ENCODE results near the gene TCTN2. TPM values are rescaled to one million over a fixed set of nuclear protein-coding genes. Genes with fewer than 3 reads are reported as not detected.

The TCTN2 gene
- total RNA-seq, 1 experiment from 2014 or later = 9.6 TPM

GRCh38 chr12:123683964-123684363 is 13.1 kb downstream of the TCTN2 start:
- TF ChIP-seq EZH2 (IDR thresholded peaks at IDR 0.05; ENCODE audit: borderline replicate concordance, low read depth, low read length, poor library complexity, severe bottlenecking) (no peak), CTCF (conservative IDR thresholded peaks at IDR 0.05; ENCODE audit: low read depth, low read length) (no peak)
- ChIA-PET POLR2A (ENCODE audit: low non-redundant PET) (no interaction called here), CTCF (no interaction called here)

GRCh38 chr12:123686636-123687190 is 15.8 kb downstream of the TCTN2 start:
- POLR2A ChIA-PET (ENCODE audit: low non-redundant PET) = no interaction called here
- BruUV-seq (replicated peaks) = no TSS peak

More at GRCh38 chr12:123683964-123684363, 13.1 kb downstream of the TCTN2 start:
- no peaks in the 10 kb centered on the region for H3K27me3 ChIP-seq (replicated peaks; ENCODE audit: insufficient read depth, low read depth, low read length, poor library complexity)
- DNase-seq (ENCODE audit: low spot score) = no peak
- no peak overlapping the region for H3K27ac ChIP-seq (ENCODE audit: low read depth, low read length, poor library complexity, severe bottlenecking)
- no peak overlapping the region for H3K4me3 ChIP-seq (ENCODE audit: low read depth, low read length, poor library complexity, severe bottlenecking)
- no peaks in the 10 kb centered on the region for H3K4me1 ChIP-seq (ENCODE audit: insufficient read depth, low read length, poor library complexity, severe bottlenecking)
- intact Hi-C loops (cut with micrococcal nuclease; ENCODE audit: unreplicated experiment) = no loop called here
- no peaks in the 10 kb centered on the region for H3K9me3 ChIP-seq (ENCODE audit: low read depth, low read length, poor library complexity, severe bottlenecking)
- no TSS peak for BruUV-seq (replicated peaks)
- peaks cover 2% of the 10 kb centered on the region for H3K36me3 ChIP-seq (ENCODE audit: insufficient read depth, low read length, poor library complexity, severe bottlenecking)

GRCh38 chr12:123690191-123690840 is 19.4 kb downstream of the TCTN2 start:
- Histone ChIP-seq H3K27ac (ENCODE audit: low read depth, low read length, poor library complexity, severe bottlenecking) (no peak overlapping the region), H3K4me3 (ENCODE audit: low read depth, low read length, poor library complexity, severe bottlenecking) (no peak overlapping the region), H3K9me3 (ENCODE audit: low read depth, low read length, poor library complexity, severe bottlenecking) (no peaks in the 10 kb centered on the region), H3K27me3 (replicated peaks; ENCODE audit: insufficient read depth, low read depth, low read length, poor library complexity) (no peaks in the 10 kb centered on the region), H3K4me1 (ENCODE audit: insufficient read depth, low read length, poor library complexity, severe bottlenecking) (no peaks in the 10 kb centered on the region), H3K36me3 (ENCODE audit: insufficient read depth, low read length, poor library complexity, severe bottlenecking) (no peaks in the 10 kb centered on the region)
- TF ChIP-seq EZH2 (IDR thresholded peaks at IDR 0.05; ENCODE audit: borderline replicate concordance, low read depth, low read length, poor library complexity, severe bottlenecking) (no peak), CTCF (conservative IDR thresholded peaks at IDR 0.05; ENCODE audit: low read depth, low read length) (no peak)
- intact Hi-C loops (cut with micrococcal nuclease; ENCODE audit: unreplicated experiment) = no loop called here
- no TSS peak for BruUV-seq (replicated peaks)
- ChIA-PET POLR2A (ENCODE audit: low non-redundant PET) (no interaction called here), CTCF (no interaction called here)
- DNase-seq (ENCODE audit: low spot score) = no peak

More at GRCh38 chr12:123686636-123687190, 15.8 kb downstream of the TCTN2 start:
- H3K36me3 ChIP-seq (ENCODE audit: insufficient read depth, low read length, poor library complexity, severe bottlenecking) = no peaks in the 10 kb centered on the region
- no peak for DNase-seq (ENCODE audit: low spot score)
- H3K27ac ChIP-seq (ENCODE audit: low read depth, low read length, poor library complexity, severe bottlenecking) = no peak overlapping the region
- intact Hi-C loops (cut with micrococcal nuclease; ENCODE audit: unreplicated experiment) = no loop called here
- no peaks in the 10 kb centered on the region for H3K9me3 ChIP-seq (ENCODE audit: low read depth, low read length, poor library complexity, severe bottlenecking)
- H3K27me3 ChIP-seq (replicated peaks; ENCODE audit: insufficient read depth, low read depth, low read length, poor library complexity) = no peaks in the 10 kb centered on the region
- no peak for TF ChIP-seq CTCF (conservative IDR thresholded peaks at IDR 0.05; ENCODE audit: low read depth, low read length)
- no peak for TF ChIP-seq EZH2 (IDR thresholded peaks at IDR 0.05; ENCODE audit: borderline replicate concordance, low read depth, low read length, poor library complexity, severe bottlenecking)
- H3K4me3 ChIP-seq (ENCODE audit: low read depth, low read length, poor library complexity, severe bottlenecking) = no peak overlapping the region
- CTCF ChIA-PET = no interaction called here
- H3K4me1 ChIP-seq (ENCODE audit: insufficient read depth, low read length, poor library complexity, severe bottlenecking) = no peaks in the 10 kb centered on the region
